Stimulated activated CD8-positive, alpha-beta memory T cell treated with anti-CD3 and anti-CD28 coated beads, Interleukin-12 subunit alpha, Interleukin-12 subunit beta, amount 100 ng/mL, for 24 hours (primary cell): ENCODE data around the gene PTGES3.
"Not testable (repeated sequence)": the region's sequence is repeated elsewhere in the genome, so short reads cannot be mapped to it uniquely, and the experiment has no call there.

Source experiments
- DNase-seq: peaks from one replicate; pipeline ENCODE4 v3.0.0-alpha.2; 2020; ENCODE audit errors: extremely low read depth

The PTGES3 gene

GRCh38 chr12:56709759-56710376 is 21.8 kb upstream of the PTGES3 start:
- no peak for DNase-seq

GRCh38 chr12:56704522-56704921 is 16.4 kb upstream of the PTGES3 start:
- DNase-seq = not testable (repeated sequence)

- DNase-seq = no peak
Observed at GRCh38 chr12:56699020-56699661, 11.1 kb upstream of the PTGES3 start.

GRCh38 chr12:56695327-56696101 is 7.4 kb upstream of the PTGES3 start:
- no peak for DNase-seq

GRCh38 chr12:56694161-56694560 is 6.1 kb upstream of the PTGES3 start:
- DNase-seq = no peak

GRCh38 chr12:56688846-56689109 is 694 bp upstream of the PTGES3 start:
- no peak for DNase-seq

- DNase-seq = no peak
Observed at GRCh38 chr12:56687223-56688128, 608 bp downstream of the PTGES3 start.

GRCh38 chr12:56684745-56685359 is 3.2 kb downstream of the PTGES3 start:
- DNase-seq = no peak

- DNase-seq = no peak
Observed at GRCh38 chr12:56682323-56682722, 5.8 kb downstream of the PTGES3 start.

- no peak for DNase-seq
Observed at GRCh38 chr12:56679883-56680575, 8.1 kb downstream of the PTGES3 start.

GRCh38 chr12:56678852-56679251 is 9.2 kb downstream of the PTGES3 start:
- DNase-seq = no peak

GRCh38 chr12:56677680-56678079 is 10.4 kb downstream of the PTGES3 start:
- DNase-seq = no peak

GRCh38 chr12:56676851-56677580 is 11.1 kb downstream of the PTGES3 start:
- DNase-seq = no peak

- no peak for DNase-seq
Observed at GRCh38 chr12:56671608-56672007, 16.5 kb downstream of the PTGES3 start.

GRCh38 chr12:56670836-56671235 is 17.2 kb downstream of the PTGES3 start:
- no peak for DNase-seq

GRCh38 chr12:56668197-56668457 is 20.0 kb downstream of the PTGES3 start:
- DNase-seq = no peak

- no peak for DNase-seq
Observed at GRCh38 chr12:56661979-56662638, 26.0 kb downstream of the PTGES3 start.

GRCh38 chr12:56661560-56661959 is 26.5 kb downstream of the PTGES3 start:
- DNase-seq = no peak

- DNase-seq = no peak
Observed at GRCh38 chr12:56658921-56659320, 29.2 kb downstream of the PTGES3 start.
